ENCODE data around the gene PPM1H.

DNA sequence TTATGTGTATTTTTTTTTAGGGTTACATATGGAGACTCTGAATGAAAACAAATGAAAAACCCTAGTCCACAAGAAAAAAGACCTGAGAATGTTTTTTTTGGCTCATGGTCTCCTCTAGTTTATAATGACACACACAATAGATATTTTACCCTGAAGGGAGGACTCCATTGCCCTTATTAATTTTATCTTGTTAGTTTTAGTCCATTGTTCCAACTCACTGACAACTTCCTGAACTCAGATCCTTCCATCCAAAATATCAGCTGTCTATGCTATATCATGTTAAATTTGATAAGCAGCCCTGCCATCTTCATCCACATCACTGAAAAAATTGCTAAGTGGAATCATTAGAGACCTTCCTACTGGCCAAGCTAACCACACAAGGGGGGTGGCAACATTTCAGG, 236.2 kb downstream of the PPM1H start:
- TF ChIP-seq, protein P1, sequence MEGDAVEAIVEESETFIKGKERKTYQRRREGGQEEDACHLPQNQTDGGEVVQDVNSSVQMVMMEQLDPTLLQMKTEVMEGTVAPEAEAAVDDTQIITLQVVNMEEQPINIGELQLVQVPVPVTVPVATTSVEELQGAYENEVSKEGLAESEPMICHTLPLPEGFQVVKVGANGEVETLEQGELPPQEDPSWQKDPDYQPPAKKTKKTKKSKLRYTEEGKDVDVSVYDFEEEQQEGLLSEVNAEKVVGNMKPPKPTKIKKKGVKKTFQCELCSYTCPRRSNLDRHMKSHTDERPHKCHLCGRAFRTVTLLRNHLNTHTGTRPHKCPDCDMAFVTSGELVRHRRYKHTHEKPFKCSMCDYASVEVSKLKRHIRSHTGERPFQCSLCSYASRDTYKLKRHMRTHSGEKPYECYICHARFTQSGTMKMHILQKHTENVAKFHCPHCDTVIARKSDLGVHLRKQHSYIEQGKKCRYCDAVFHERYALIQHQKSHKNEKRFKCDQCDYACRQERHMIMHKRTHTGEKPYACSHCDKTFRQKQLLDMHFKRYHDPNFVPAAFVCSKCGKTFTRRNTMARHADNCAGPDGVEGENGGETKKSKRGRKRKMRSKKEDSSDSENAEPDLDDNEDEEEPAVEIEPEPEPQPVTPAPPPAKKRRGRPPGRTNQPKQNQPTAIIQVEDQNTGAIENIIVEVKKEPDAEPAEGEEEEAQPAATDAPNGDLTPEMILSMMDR (conservative IDR thresholded peaks at IDR 0.05; ENCODE audit: low read depth, low read length) = no peak
- TF ChIP-seq EZH2phosphoT487 (IDR thresholded peaks at IDR 0.05; ENCODE audit: borderline replicate concordance, low read length) (no peak), EZH2 (IDR thresholded peaks at IDR 0.05; ENCODE audit: low read length, unreplicated experiment) (no peak)
